GOT3 (cell line): ENCODE measurements around the gene NIPBL.
"Not testable (repeated sequence)": the region's sequence is repeated elsewhere in the genome, so short reads cannot be mapped to it uniquely, and the experiment has no call there.

Source experiments
- DNase-seq: peaks from one replicate; lab custom pipeline; 2025; ENCODE audit warnings: mixed read lengths; lab: John Stamatoyannopoulos, UW

NIPBL gene

GRCh38 chr5:36879274-36880033 lies 2.9 kb downstream of the NIPBL start:
- no peak for DNase-seq

GRCh38 chr5:36880761-36881160 lies 4.2 kb downstream of the NIPBL start:
- DNase-seq: no peak

- DNase-seq: no peak
These were observed 4.7 kb downstream of the NIPBL start for GRCh38 chr5:36881304-36881703.

- DNase-seq: no peak
These were observed 5.2 kb downstream of the NIPBL start for GRCh38 chr5:36881807-36882206.

GRCh38 chr5:36882250-36882649 lies 5.7 kb downstream of the NIPBL start:
- DNase-seq: no peak

GRCh38 chr5:36883894-36884462 lies 7.4 kb downstream of the NIPBL start:
- DNase-seq: no peak

- DNase-seq: no peak
These were observed 8.6 kb downstream of the NIPBL start for GRCh38 chr5:36885149-36885548.

GRCh38 chr5:36885566-36886485 lies 9.3 kb downstream of the NIPBL start:
- DNase-seq: no peak

- no peak for DNase-seq
These were observed 10.2 kb downstream of the NIPBL start for GRCh38 chr5:36886791-36887190.

GRCh38 chr5:36887532-36887931 lies 11.0 kb downstream of the NIPBL start:
- DNase-seq: no peak

- DNase-seq: no peak
These were observed 11.7 kb downstream of the NIPBL start for GRCh38 chr5:36888303-36888702.

GRCh38 chr5:36889264-36889663 lies 12.7 kb downstream of the NIPBL start:
- DNase-seq: no peak

GRCh38 chr5:36891266-36891665 lies 14.7 kb downstream of the NIPBL start:
- DNase-seq: no peak

GRCh38 chr5:36892085-36892830 lies 15.7 kb downstream of the NIPBL start:
- DNase-seq: not testable (repeated sequence)

GRCh38 chr5:36894954-36895353 lies 18.4 kb downstream of the NIPBL start:
- DNase-seq: no peak

- DNase-seq: no peak
These were observed 19.9 kb downstream of the NIPBL start for GRCh38 chr5:36896476-36896875.

GRCh38 chr5:36897616-36898015 lies 21.0 kb downstream of the NIPBL start:
- DNase-seq: no peak

- DNase-seq: no peak
These were observed 23.3 kb downstream of the NIPBL start for GRCh38 chr5:36899860-36900259.

- DNase-seq: no peak
These were observed 23.7 kb downstream of the NIPBL start for GRCh38 chr5:36900283-36900682.

- DNase-seq: not testable (repeated sequence)
These were observed 24.5 kb downstream of the NIPBL start for GRCh38 chr5:36901077-36901476.

GRCh38 chr5:36901856-36902255 lies 25.3 kb downstream of the NIPBL start:
- no peak for DNase-seq

- no peak for DNase-seq
These were observed 25.8 kb downstream of the NIPBL start for GRCh38 chr5:36902353-36902752.
